ENCODE data around the gene BLTP3B. TPM values are rescaled to one million over a fixed set of nuclear protein-coding genes. Genes with fewer than 3 reads are reported as not detected.
A peak's percentile ranks its signal among the peaks of the same experiment; 100 is the strongest.

Gene BLTP3B
- total RNA-seq, 4 donors from 2014 or later, result 37.7 to 49.1 (median 43.2) TPM

DNA sequence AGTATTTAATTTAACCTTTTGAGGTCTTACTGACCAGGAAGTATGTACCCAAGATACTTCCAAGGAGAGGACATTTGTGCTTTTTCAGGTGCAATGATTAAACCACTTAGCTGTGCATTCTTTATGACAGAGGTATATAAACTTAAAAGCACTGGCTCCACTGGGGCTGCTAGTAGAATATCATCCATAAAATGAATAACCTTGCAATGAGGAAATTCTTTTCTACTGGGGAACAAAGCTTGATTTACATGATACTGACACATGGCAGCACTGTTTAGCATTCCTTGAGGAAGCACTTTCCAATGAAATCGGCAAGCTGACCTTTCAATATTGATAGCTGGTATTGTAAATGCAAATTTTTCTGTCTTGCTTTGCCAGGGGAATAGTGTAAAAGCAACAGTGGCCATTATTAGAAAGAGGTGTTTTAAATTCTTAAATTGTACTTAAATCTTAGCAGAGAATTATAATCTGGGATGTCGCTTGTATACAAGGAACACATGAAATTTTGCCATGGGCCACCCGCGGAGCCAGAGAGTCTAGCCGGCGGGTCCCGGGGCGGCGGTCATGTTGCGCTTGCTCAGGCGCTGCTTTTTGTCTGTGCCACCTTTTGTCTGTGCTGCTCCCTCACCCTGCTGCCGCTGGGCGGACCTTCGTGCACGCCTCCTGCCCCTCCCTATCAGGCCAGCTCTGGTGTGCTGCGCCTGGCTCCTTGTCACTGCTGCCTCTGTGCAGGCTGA is 20.9 kb upstream of the BLTP3B start:
- Histone ChIP-seq H3K27me3 (no peaks in the 10 kb centered on the region), H3K4me1 (peaks cover 12 to 14% (median 13%) of the 10 kb centered on the region in 4 donors), H3K36me3 (no peaks in the 10 kb centered on the region), H3K27ac (replicated peaks in 1 of 4) (peak overlapping the region in 1 of 4 donors; percentile 30), H3K4me3 (peak overlapping the region; percentile 32 to 48 (median 32)), H3K9me3 (no peaks in the 10 kb centered on the region)
- TF ChIP-seq, protein P1, sequence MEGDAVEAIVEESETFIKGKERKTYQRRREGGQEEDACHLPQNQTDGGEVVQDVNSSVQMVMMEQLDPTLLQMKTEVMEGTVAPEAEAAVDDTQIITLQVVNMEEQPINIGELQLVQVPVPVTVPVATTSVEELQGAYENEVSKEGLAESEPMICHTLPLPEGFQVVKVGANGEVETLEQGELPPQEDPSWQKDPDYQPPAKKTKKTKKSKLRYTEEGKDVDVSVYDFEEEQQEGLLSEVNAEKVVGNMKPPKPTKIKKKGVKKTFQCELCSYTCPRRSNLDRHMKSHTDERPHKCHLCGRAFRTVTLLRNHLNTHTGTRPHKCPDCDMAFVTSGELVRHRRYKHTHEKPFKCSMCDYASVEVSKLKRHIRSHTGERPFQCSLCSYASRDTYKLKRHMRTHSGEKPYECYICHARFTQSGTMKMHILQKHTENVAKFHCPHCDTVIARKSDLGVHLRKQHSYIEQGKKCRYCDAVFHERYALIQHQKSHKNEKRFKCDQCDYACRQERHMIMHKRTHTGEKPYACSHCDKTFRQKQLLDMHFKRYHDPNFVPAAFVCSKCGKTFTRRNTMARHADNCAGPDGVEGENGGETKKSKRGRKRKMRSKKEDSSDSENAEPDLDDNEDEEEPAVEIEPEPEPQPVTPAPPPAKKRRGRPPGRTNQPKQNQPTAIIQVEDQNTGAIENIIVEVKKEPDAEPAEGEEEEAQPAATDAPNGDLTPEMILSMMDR (IDR thresholded peaks at IDR 0.05), result peak in 2 of 3 experiments; percentile 12 to 40
- no peak for TF ChIP-seq POLR2A (IDR thresholded peaks at IDR 0.05; ENCODE audit: low read depth)
- TF ChIP-seq EP300 (IDR thresholded peaks at IDR 0.05), result no peak
- TF ChIP-seq POLR2AphosphoS5 (IDR thresholded peaks at IDR 0.05), result peak; percentile 48 to 71
- WGBS, result 12% methylated on average over 13 of the region's 16 CpGs
- DNase-seq (ENCODE audit: extremely low spot score), result no peak
- intact Hi-C loops (cut with DNase I), result no loop called here

DNA sequence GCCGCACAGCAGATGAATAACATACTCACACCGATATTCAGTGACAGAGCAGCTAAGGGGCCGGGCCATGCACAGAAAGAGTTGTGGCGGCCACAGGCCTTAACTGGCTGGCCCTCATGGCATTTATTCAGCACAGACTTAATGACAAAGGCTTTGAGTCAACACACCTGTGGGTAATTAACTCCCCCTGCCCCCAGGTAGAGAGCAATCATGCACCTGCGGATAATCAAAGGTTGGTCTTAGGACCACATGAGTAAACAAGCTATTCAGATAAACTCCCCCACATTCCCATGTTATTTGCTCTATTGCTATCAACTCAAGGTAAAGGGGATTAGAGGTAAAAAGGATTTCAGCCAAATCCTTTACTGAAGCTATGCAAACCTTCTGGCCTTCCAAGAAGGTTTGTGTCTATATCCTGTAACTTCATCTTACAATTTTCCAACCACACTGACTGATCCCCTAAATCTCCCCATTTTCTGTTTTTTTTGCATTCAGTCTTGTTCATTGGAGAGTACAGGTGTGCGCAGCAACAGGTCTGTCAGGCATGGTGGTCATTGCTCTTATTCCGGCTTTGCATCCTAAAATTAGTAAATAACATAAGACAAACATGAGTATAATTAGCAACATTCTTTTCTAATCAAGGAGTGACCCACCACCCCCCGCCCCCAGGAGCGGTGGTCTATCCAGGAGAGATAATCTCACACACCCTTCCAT is 16.9 kb upstream of the BLTP3B start:
- Histone ChIP-seq H3K4me1 (peaks cover 11 to 15% (median 13%) of the 10 kb centered on the region in 4 donors), H3K36me3 (no peaks in the 10 kb centered on the region), H3K9me3 (no peaks in the 10 kb centered on the region), H3K27ac (replicated peaks in 1 of 4) (no peak overlapping the region), H3K4me3 (no peak overlapping the region), H3K27me3 (no peaks in the 10 kb centered on the region)
- no peak for DNase-seq (ENCODE audit: extremely low spot score)
- 95% methylated on average over 9 of the region's 9 CpGs for WGBS
- TF ChIP-seq POLR2AphosphoS5 (IDR thresholded peaks at IDR 0.05) (no peak), EP300 (IDR thresholded peaks at IDR 0.05) (no peak), POLR2A (IDR thresholded peaks at IDR 0.05; ENCODE audit: low read depth) (no peak)
- TF ChIP-seq, protein P1 (IDR thresholded peaks at IDR 0.05), result no peak
- intact Hi-C loops (cut with DNase I), result no loop called here

DNA sequence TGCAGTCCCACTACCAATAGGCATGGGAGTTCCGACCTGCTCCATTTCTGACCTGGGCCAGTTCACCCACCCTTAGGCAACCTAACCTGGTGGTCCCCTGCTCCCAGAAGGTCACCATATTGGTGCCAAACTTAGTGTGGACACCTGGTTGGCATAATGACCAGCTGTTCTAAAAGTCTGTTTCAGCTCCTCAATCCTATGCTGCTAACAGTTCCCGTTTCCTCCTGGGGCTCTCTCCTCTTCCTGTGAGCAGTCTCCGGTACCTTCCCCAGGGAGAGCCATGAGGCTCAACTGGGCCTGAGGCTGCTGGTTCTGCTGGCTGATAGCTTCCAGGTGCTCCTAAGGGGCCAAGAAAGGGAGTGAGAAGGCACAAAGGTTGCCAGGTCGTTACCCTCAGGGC is 15.9 kb upstream of the BLTP3B start:
- H3K4me3 ChIP-seq, result no peak overlapping the region
- intact Hi-C loops (cut with DNase I), result no loop called here
- H3K9me3 ChIP-seq, result no peaks in the 10 kb centered on the region
- DNase-seq (ENCODE audit: extremely low spot score), result no peak
- no peak for TF ChIP-seq POLR2AphosphoS5 (IDR thresholded peaks at IDR 0.05)
- no peak for TF ChIP-seq EP300 (IDR thresholded peaks at IDR 0.05)
- no peak for TF ChIP-seq POLR2A (IDR thresholded peaks at IDR 0.05; ENCODE audit: low read depth)
- TF ChIP-seq, protein P1 (IDR thresholded peaks at IDR 0.05), result no peak
- 95% methylated on average over 4 of the region's 4 CpGs for WGBS
- H3K27ac ChIP-seq (replicated peaks in 1 of 4), result no peak overlapping the region
- peaks cover under 1 to 7% (median 3%) of the 10 kb centered on the region in 4 donors for H3K4me1 ChIP-seq
- no peaks in the 10 kb centered on the region for H3K36me3 ChIP-seq
- no peaks in the 10 kb centered on the region for H3K27me3 ChIP-seq

DNA sequence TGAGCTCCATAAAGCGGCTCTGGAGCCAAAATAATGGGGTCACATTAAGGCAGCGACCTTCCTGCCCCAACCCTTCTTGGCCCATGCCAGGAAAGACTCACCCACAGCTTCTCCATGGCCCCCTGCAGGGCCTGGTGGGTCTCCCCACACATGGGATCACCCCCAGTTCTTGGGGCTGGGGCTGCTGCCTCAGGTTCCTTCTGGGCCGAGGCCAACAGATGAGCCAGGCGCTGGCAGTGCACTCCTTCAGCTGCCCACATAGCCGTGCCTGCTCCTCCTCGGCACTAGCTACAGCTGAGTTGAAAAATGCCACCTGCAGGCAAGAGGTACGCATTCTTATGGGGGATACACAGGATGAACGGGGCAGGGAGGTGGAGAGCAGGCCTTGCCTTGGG is 14.8 kb upstream of the BLTP3B start:
- no peak for DNase-seq (ENCODE audit: extremely low spot score)
- Histone ChIP-seq H3K4me3 (no peak overlapping the region), H3K4me1 (peaks cover 0 to 4% (median 0%) of the 10 kb centered on the region in 4 donors), H3K27me3 (no peaks in the 10 kb centered on the region), H3K36me3 (no peaks in the 10 kb centered on the region), H3K9me3 (no peaks in the 10 kb centered on the region), H3K27ac (replicated peaks in 1 of 4) (no peak overlapping the region)
- intact Hi-C loops (cut with DNase I), result no loop called here
- no peak for TF ChIP-seq EP300 (IDR thresholded peaks at IDR 0.05)
- TF ChIP-seq, protein P1 (IDR thresholded peaks at IDR 0.05), result no peak
- TF ChIP-seq POLR2AphosphoS5 (IDR thresholded peaks at IDR 0.05), result no peak
- TF ChIP-seq POLR2A (IDR thresholded peaks at IDR 0.05; ENCODE audit: low read depth), result no peak
- WGBS, result 92% methylated on average over 7 of the region's 8 CpGs
